HUES6 (cell line): ENCODE data around the gene CATSPERB.
"Not testable (repeated sequence)": the region's sequence is repeated elsewhere in the genome, so short reads cannot be mapped to it uniquely, and the experiment has no call there.

Experiments used
- H3K27ac ChIP-seq: 2 replicates; pipeline ENCODE4 v1.7.0; 2013; ENCODE audit warnings: low read depth, mild to moderate bottlenecking, low read length, inconsistent platforms
- H3K27me3 ChIP-seq: 2 replicates; pipeline ENCODE4 v1.6.1; 2013; ENCODE audit warnings: low read length; ENCODE audit not compliant: control insufficient read depth, insufficient read depth
- H3K36me3 ChIP-seq: 2 replicates; pipeline ENCODE4 v1.6.1; 2013; ENCODE audit warnings: low read length; ENCODE audit not compliant: control insufficient read depth, insufficient read depth
- H3K4me1 ChIP-seq: 2 replicates; pipeline ENCODE4 v1.6.1; 2013; ENCODE audit warnings: low read length; ENCODE audit not compliant: control insufficient read depth, insufficient read depth
- H3K4me3 ChIP-seq: 2 replicates; pipeline ENCODE4 v1.5.1; 2013; ENCODE audit warnings: low read depth, low read length
- H3K9ac ChIP-seq: one replicate; pipeline ENCODE4 v1.6.1; 2013; ENCODE audit warnings: mild to moderate bottlenecking, low read length
- H3K9me3 ChIP-seq: 2 replicates; pipeline ENCODE4 v1.6.1; 2013; ENCODE audit warnings: low read depth, low read length; ENCODE audit not compliant: control insufficient read depth, insufficient read depth

The CATSPERB gene

GRCh38 chr14:91751719-91752118 is 19.8 kb upstream of the CATSPERB start:
- Histone ChIP-seq H3K27me3 (no peaks in the 10 kb centered on the region), H3K27ac (no peak overlapping the region), H3K4me1 (peaks cover 7% of the 10 kb centered on the region), H3K9ac (no peak overlapping the region), H3K4me3 (no peak overlapping the region), H3K36me3 (no peaks in the 10 kb centered on the region), H3K9me3 (no peaks in the 10 kb centered on the region)

DNA sequence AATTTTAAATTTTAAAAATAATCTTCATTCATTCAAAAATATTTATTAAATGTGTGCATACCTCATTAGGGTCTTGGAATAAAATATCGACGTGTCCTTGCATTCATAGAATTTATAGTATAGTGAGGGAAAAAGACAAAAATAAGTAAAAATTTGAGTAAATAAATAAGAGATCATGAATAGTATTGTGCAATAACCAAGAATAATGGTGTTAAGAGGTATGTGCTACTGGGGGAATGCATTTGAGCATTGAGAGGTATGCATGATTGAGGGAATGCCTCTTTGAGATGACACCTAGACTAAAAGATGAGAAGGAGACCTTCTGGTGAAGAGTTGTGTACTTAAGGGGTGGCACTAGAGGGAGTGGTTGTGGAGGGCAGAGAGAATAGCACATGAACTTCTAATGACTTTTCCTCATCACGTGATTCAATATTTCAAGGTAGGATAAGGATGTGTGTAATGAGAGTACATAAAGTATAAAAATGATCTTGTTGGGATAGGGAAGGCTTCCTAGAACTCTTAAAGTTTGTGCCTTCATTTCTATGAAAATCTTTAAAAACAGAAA is 18.8 kb upstream of the CATSPERB start:
- H3K9ac ChIP-seq = no peak overlapping the region
- no peaks in the 10 kb centered on the region for H3K9me3 ChIP-seq
- no peaks in the 10 kb centered on the region for H3K27me3 ChIP-seq
- no peaks in the 10 kb centered on the region for H3K36me3 ChIP-seq
- H3K4me1 ChIP-seq = peaks cover 7% of the 10 kb centered on the region
- H3K4me3 ChIP-seq = no peak overlapping the region
- no peak overlapping the region for H3K27ac ChIP-seq

DNA sequence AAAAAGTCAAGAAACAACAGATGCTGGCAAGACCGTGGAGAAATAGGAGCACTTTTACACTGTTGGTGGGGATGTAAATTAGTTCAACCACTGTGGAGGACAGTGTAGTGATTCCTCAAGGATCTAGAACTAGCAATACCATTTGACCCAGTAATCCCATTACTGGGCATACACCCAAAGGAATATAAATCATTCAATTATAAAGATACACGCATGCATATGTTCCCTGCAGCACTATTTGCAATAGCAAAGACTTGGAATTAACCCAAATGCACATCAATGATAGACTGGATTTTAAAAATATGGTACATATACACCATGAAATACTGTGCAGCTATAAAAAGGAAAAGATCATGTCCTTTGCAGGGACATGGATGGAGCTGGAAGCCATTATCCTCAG is 18.0 kb upstream of the CATSPERB start:
- no peak overlapping the region for H3K4me3 ChIP-seq
- no peak overlapping the region for H3K27ac ChIP-seq
- H3K9ac ChIP-seq = no peak overlapping the region
- H3K36me3 ChIP-seq = no peaks in the 10 kb centered on the region
- H3K4me1 ChIP-seq = peaks cover 7% of the 10 kb centered on the region
- no peaks in the 10 kb centered on the region for H3K9me3 ChIP-seq
- H3K27me3 ChIP-seq = no peaks in the 10 kb centered on the region

DNA sequence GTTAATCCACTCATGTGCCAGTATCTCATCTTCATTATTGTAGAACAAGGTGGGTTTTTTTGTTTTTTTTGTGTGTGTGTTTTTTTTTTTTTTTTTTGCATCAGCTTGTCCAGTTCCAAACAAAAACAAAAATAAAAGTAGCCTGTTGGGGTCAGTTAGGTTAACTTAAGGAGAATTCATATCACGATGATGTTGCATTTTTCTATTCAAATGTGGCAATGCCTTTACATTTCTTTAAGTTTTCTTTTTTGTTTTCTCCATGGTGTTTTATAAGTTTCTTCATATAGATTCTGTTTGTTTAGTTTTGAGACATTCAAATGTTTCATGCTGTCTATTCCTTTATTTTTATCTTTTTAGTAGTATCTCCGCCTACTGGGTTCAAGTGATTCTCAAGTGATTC is 16.2 kb upstream of the CATSPERB start:
- H3K36me3 ChIP-seq = no peaks in the 10 kb centered on the region
- H3K27ac ChIP-seq = no peak overlapping the region
- no peaks in the 10 kb centered on the region for H3K4me1 ChIP-seq
- no peak overlapping the region for H3K4me3 ChIP-seq
- H3K9me3 ChIP-seq = no peaks in the 10 kb centered on the region
- H3K9ac ChIP-seq = no peak overlapping the region
- H3K27me3 ChIP-seq = no peaks in the 10 kb centered on the region

GRCh38 chr14:91745344-91745743 is 13.5 kb upstream of the CATSPERB start:
- H3K27ac ChIP-seq = no peak overlapping the region
- no peaks in the 10 kb centered on the region for H3K36me3 ChIP-seq
- no peaks in the 10 kb centered on the region for H3K4me1 ChIP-seq
- H3K4me3 ChIP-seq = no peak overlapping the region
- H3K27me3 ChIP-seq = no peaks in the 10 kb centered on the region
- H3K9me3 ChIP-seq = no peaks in the 10 kb centered on the region
- H3K9ac ChIP-seq = no peak overlapping the region

- H3K27ac ChIP-seq = no peak overlapping the region
- no peak overlapping the region for H3K9ac ChIP-seq
These were observed 12.2 kb upstream of the CATSPERB start for GRCh38 chr14:91744068-91744480.

DNA sequence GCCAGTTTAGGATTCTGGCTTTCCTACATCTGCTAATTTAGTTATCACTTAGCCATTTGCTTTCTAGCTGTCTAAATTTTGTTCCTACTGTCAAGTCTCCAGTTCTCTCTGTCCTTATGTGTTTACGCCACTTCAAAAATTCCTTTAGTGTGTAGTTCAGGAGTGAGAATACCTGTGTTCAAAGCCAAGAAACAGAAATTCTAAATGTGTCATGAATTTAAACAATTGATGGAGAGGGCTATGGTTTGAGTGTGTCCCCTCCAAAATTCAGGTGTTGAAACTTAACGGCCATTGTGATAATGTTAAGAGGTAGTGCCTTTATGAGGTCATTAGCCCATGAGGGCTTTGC is 11.4 kb upstream of the CATSPERB start:
- H3K36me3 ChIP-seq = no peaks in the 10 kb centered on the region
- H3K27me3 ChIP-seq = no peaks in the 10 kb centered on the region
- no peaks in the 10 kb centered on the region for H3K9me3 ChIP-seq
- H3K9ac ChIP-seq = no peak overlapping the region
- H3K4me3 ChIP-seq = no peak overlapping the region
- no peaks in the 10 kb centered on the region for H3K4me1 ChIP-seq
- no peak overlapping the region for H3K27ac ChIP-seq

More at GRCh38 chr14:91744068-91744480, 12.2 kb upstream of the CATSPERB start:
- Histone ChIP-seq H3K9me3 (no peaks in the 10 kb centered on the region), H3K4me1 (no peaks in the 10 kb centered on the region), H3K36me3 (no peaks in the 10 kb centered on the region), H3K4me3 (no peak overlapping the region), H3K27me3 (no peaks in the 10 kb centered on the region)

GRCh38 chr14:91742621-91743304 is 10.9 kb upstream of the CATSPERB start:
- Histone ChIP-seq H3K9me3 (no peaks in the 10 kb centered on the region), H3K9ac (no peak overlapping the region), H3K27me3 (no peaks in the 10 kb centered on the region), H3K36me3 (no peaks in the 10 kb centered on the region), H3K27ac (no peak overlapping the region), H3K4me1 (no peaks in the 10 kb centered on the region), H3K4me3 (no peak overlapping the region)

DNA sequence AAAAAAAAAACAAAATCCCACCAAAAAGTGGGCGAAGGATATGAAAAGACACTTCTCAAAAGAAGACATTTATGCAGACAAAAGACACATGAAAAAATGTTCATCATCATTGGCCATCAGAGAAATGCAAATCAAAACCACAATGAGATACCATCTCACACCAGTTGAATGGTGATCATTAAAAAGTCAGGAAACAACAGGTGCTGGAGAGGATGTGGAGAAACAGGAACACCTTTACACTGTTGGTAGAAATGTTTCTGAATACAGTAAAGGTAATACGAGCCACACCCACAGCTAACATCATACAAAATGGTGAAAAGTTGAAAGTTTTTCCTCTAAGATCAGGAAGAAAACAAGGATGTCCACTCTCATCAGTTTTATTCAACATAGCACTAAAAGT is 8.0 kb upstream of the CATSPERB start:
- H3K27me3 ChIP-seq, H3K9me3 ChIP-seq, H3K4me1 ChIP-seq, H3K9ac ChIP-seq, H3K4me3 ChIP-seq, H3K36me3 ChIP-seq, H3K27ac ChIP-seq: not testable (repeated sequence)

DNA sequence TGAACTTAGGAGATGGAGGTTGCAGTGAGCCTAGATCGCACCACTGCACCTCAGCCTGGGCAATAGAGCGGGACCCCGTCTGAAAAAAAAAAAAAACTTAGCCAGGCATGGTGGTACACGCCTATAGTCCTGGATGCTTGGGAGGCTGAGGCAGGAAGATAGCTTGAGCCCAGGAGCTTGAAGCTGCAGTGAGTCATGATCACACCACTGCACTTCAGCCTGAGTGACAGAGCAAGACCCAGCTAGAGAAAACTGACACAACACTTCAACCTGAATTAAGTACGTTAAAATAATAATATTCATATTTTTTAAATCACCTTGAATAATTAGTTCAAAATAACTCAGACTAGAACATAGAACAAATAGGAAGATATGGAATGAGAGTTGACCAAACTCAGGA is 5.7 kb upstream of the CATSPERB start:
- H3K36me3 ChIP-seq = no peaks in the 10 kb centered on the region
- no peaks in the 10 kb centered on the region for H3K9me3 ChIP-seq
- no peak overlapping the region for H3K9ac ChIP-seq

DNA sequence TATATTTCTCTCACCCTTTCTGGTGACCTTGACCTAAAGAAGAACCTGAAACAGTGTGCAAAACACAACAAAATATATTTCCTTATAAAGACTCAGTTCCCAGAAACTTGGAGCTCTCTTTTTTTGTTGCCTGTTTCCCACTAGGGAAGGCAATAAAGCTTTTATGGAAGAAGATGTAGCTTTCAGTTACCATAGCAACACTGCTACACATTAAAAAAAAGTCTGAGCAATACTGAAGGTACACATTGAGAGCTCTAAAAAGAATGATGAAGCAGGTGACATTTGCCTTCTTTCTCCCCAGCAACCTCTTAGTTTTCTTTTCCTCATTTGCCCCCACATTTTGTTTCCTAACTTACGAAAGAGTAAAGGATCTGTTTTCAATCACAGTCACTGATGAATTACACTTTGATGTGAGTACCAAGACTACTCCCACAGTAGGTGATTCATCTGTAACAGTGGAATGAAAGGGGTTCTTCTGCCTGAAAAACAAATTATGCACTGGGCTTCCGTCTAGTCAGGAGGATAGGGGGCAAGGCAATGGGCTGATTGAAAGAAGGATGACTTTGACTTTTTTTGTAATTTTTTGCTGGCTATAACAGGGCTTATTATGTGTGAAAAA is 1.1 kb upstream of the CATSPERB start:
- no peak overlapping the region for H3K27ac ChIP-seq
- H3K4me3 ChIP-seq = no peak overlapping the region
- no peaks in the 10 kb centered on the region for H3K9me3 ChIP-seq
- no peaks in the 10 kb centered on the region for H3K27me3 ChIP-seq
- no peaks in the 10 kb centered on the region for H3K36me3 ChIP-seq
- H3K4me1 ChIP-seq = no peaks in the 10 kb centered on the region
- no peak overlapping the region for H3K9ac ChIP-seq

More for the DNA sequence above, 5.7 kb upstream of the CATSPERB start:
- H3K4me3 ChIP-seq = no peak overlapping the region
- H3K4me1 ChIP-seq = no peaks in the 10 kb centered on the region
- H3K27me3 ChIP-seq = no peaks in the 10 kb centered on the region
- H3K27ac ChIP-seq = no peak overlapping the region
